Large intestine (tissue), 12 donors: Measurements from ENCODE around the gene SHOC1. TPM values are rescaled to one million over a fixed set of nuclear protein-coding genes. Genes with fewer than 3 reads are reported as not detected.

Experiments used
- DNase-seq, 2 donors: peaks; one replicate each; pipeline versions ENCODE4 v3.0.0 to v3.0.0-alpha.2; 2013
- H3K27ac ChIP-seq: one replicate; pipeline ENCODE4 v1.5.1; 2013; ENCODE audit warnings: low read length
- H3K27me3 ChIP-seq: 2 replicates; pipeline ENCODE4 v1.6.1; 2013; ENCODE audit warnings: low read length; ENCODE audit not compliant: control insufficient read depth, insufficient read depth
- H3K36me3 ChIP-seq: 2 replicates; pipeline ENCODE4 v1.6.1; 2013; ENCODE audit warnings: low read length; ENCODE audit not compliant: control insufficient read depth, insufficient read depth
- H3K4me1 ChIP-seq: one replicate; pipeline ENCODE4 v1.6.1; 2013; ENCODE audit warnings: low read length; ENCODE audit not compliant: control insufficient read depth, insufficient read depth
- H3K4me3 ChIP-seq: one replicate; pipeline ENCODE4 v1.5.1; 2013; ENCODE audit warnings: low read length
- H3K9me3 ChIP-seq: one replicate; pipeline ENCODE4 v1.6.1; 2013; ENCODE audit warnings: mild to moderate bottlenecking, low read depth, low read length, moderate library complexity; ENCODE audit not compliant: control insufficient read depth
- WGBS: methylation state at CpG from one replicate; pipeline ENCODE4 v1.1.5; 2013; ENCODE audit warnings: low lambda C conversion rate; ENCODE audit not compliant: insufficient coverage; 5-methylcytosine and 5-hydroxymethylcytosine counted together
- long read RNA-seq, 11 donors: transcript quantifications; one replicate each; lab custom pipeline, GENCODE V29; 2026
- polyA plus RNA-seq: library from polyadenylated mRNA; unstranded; fragments of 120-200 nt; gene quantifications from one replicate; pipeline ENCODE4 v1.2.1, GENCODE V29; 2013

The SHOC1 gene
- 0.10 TPM for polyA plus RNA-seq
- long read RNA-seq, donor 1: 0 reads
- long read RNA-seq, donor 2: 0 reads
- long read RNA-seq, donor 3: 0 reads
- long read RNA-seq, donor 4: 0 reads
- long read RNA-seq, donor 5: 0 reads
- long read RNA-seq, donor 6: 0 reads
- long read RNA-seq, donor 7: 0 reads
- long read RNA-seq, donor 8: 0 reads
- long read RNA-seq, donor 9: 0 reads
- long read RNA-seq, donor 10: 0 reads
- long read RNA-seq, donor 11: 0 reads

DNA sequence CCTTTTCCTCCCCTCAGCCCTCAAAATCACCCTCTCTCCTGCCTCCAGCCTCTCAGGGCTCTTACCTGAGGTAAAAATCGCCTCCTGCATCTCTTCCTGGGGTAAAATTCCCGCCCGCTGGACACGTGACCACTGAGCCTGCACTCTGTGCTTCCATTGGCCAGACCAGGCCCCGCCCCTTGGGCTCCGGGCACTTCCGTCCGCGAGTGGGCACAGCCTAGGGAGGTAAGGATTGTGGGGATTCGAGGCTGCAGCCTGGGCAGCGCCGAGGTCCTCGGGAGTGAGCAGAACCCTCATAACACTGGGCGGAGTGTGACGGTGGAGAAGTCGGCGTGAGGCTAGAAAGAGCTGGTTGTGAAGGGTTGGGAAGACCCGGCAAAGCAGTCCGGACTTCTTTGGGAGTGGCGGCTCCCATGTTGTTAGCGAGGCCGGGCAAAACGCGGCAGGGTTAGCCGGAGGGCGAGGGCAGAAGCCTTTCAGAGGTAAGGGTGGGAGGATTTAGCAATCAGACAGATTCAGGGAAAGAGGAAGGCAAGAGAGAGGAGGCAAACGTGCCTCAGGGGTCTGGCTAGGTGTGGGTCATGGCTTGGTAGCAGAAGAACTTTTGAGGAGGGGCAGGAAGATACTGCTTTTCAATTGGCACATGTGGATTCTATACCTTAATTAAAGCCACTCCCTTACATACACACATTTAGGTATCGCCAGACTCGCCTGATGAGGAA is at the start of gene SHOC1:
Gene SHOC1 (minus strand): TSS at position 103 of the 722 bp plus-strand sequence. CDS start 3,519 bp downstream, outside the sequence.
- peak within 1 kb of the TSS; percentile 30 for H3K27ac ChIP-seq
- 94% methylated on average over 3 of the region's 29 CpGs for WGBS
- no peak for DNase-seq

DNA sequence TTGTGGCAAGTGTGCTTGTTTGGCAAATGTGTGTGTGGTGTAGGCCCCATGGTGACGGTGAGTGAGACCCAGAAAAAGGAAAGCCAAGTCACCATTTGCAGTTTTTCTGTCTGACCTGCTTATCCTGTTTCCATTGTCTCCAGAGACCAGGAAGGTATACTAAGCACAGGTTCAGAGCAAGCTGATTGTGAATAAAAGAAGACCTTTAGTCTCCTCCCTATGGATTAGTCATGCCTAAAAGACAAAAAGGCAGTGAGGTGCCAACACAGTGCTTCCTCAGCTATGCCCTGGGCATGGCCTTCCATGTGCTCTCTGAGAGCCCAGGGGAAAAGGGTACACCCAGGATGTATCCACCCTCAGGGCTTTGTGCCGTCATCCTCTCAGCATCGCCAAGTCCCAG is 49.2 kb upstream of the SHOC1 start:
- WGBS: no CpG with 5 or more reads among the region's 3 CpGs

More for the DNA sequence above, at the start of gene SHOC1:
- Histone ChIP-seq H3K4me1 (no peaks in the 10 kb centered on the region), H3K27me3 (no peaks in the 10 kb centered on the region), H3K9me3 (peaks cover 6% of the 10 kb centered on the region), H3K36me3 (no peaks in the 10 kb centered on the region), H3K4me3 (peak within 1 kb of the TSS; percentile 6)

DNA sequence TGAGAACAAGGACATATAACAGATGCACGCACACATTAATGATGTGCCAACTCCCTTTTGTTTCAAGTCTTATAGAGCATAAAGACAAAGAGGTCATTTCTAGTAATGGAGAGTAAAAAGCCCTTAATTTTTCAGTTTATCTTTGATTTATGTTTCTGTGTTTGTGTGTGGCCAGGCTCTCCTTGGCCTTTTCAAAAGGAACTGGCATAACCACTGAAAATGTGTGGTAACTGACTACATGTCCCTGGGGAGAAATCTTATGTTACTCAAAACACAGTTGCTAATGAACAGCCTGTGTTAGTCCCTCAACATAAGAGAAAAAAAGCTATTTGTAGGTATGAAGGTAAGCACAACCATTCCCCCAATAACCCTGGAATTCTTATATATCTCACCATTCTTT is 47.6 kb upstream of the SHOC1 start:
- H3K9me3 ChIP-seq: no peaks in the 10 kb centered on the region
- no peaks in the 10 kb centered on the region for H3K27me3 ChIP-seq
- H3K4me3 ChIP-seq: no peak overlapping the region
- H3K27ac ChIP-seq: no peak overlapping the region
- DNase-seq: no peak
- H3K36me3 ChIP-seq: no peaks in the 10 kb centered on the region
- no CpG with 5 or more reads among the region's 1 CpG for WGBS
- no peaks in the 10 kb centered on the region for H3K4me1 ChIP-seq

More for the DNA sequence above, 49.2 kb upstream of the SHOC1 start:
- no peaks in the 10 kb centered on the region for H3K27me3 ChIP-seq
- no peaks in the 10 kb centered on the region for H3K9me3 ChIP-seq
- H3K36me3 ChIP-seq: no peaks in the 10 kb centered on the region
- DNase-seq: no peak
- no peak overlapping the region for H3K4me3 ChIP-seq
- no peak overlapping the region for H3K27ac ChIP-seq
- H3K4me1 ChIP-seq: no peaks in the 10 kb centered on the region

GRCh38 chr9:111840442-111840841 is 45.7 kb upstream of the SHOC1 start:
- H3K9me3 ChIP-seq: no peaks in the 10 kb centered on the region
- no peak for DNase-seq
- H3K27ac ChIP-seq: no peak overlapping the region
- no peak overlapping the region for H3K4me3 ChIP-seq
- H3K4me1 ChIP-seq: no peaks in the 10 kb centered on the region
- WGBS: no CpG with 5 or more reads among the region's 1 CpG
- H3K36me3 ChIP-seq: no peaks in the 10 kb centered on the region
- no peaks in the 10 kb centered on the region for H3K27me3 ChIP-seq

GRCh38 chr9:111839987-111840386 is 45.2 kb upstream of the SHOC1 start:
- H3K9me3 ChIP-seq: no peaks in the 10 kb centered on the region
- H3K27me3 ChIP-seq: no peaks in the 10 kb centered on the region
- H3K4me3 ChIP-seq: no peak overlapping the region
- no peaks in the 10 kb centered on the region for H3K36me3 ChIP-seq
- no peaks in the 10 kb centered on the region for H3K4me1 ChIP-seq
- no peak for DNase-seq
- WGBS: no CpG with 5 or more reads among the region's 2 CpGs
- no peak overlapping the region for H3K27ac ChIP-seq

GRCh38 chr9:111839387-111839786 is 44.6 kb upstream of the SHOC1 start:
- peak in 1 of 2 donors; percentile 21 for DNase-seq
- WGBS: no CpG with 5 or more reads among the region's 6 CpGs
- H3K27me3 ChIP-seq: no peaks in the 10 kb centered on the region
- H3K27ac ChIP-seq: no peak overlapping the region
- H3K4me1 ChIP-seq: no peaks in the 10 kb centered on the region
- H3K36me3 ChIP-seq: no peaks in the 10 kb centered on the region
- H3K9me3 ChIP-seq: no peaks in the 10 kb centered on the region
- H3K4me3 ChIP-seq: no peak overlapping the region

- H3K27me3 ChIP-seq: no peaks in the 10 kb centered on the region
- H3K27ac ChIP-seq: no peak overlapping the region
- no peak overlapping the region for H3K4me3 ChIP-seq
- WGBS: no CpG with 5 or more reads among the region's 2 CpGs
- no peaks in the 10 kb centered on the region for H3K4me1 ChIP-seq
- no peaks in the 10 kb centered on the region for H3K36me3 ChIP-seq
- no peak for DNase-seq
- H3K9me3 ChIP-seq: no peaks in the 10 kb centered on the region
Measured at GRCh38 chr9:111838439-111838838, 43.7 kb upstream of the SHOC1 start.

- no CpG with 5 or more reads among the region's 2 CpGs for WGBS
- no peak overlapping the region for H3K4me3 ChIP-seq
- no peaks in the 10 kb centered on the region for H3K27me3 ChIP-seq
- H3K36me3 ChIP-seq: no peaks in the 10 kb centered on the region
- no peak for DNase-seq
- no peaks in the 10 kb centered on the region for H3K4me1 ChIP-seq
- no peaks in the 10 kb centered on the region for H3K9me3 ChIP-seq
- H3K27ac ChIP-seq: no peak overlapping the region
Measured at GRCh38 chr9:111836311-111836710, 41.6 kb upstream of the SHOC1 start.

DNA sequence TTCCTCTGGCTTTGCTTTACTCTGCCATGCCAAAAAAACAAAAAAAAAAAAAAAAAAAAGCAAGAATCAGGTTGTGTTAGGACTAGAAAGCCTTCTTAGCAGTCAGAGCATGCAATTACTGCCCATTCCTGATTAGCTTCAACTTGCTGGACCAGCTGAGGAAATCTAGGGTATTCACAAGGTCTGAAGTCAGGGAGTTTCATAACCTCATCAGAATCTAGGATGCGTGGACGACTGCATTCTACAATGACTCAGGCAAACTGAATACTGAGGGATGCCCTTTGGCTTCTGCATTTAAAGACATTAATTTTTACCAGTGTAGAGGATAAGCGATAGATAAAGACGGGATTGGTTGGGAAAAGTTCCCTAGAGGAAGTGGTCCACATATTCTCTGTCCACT is 39.2 kb upstream of the SHOC1 start:
- Histone ChIP-seq H3K9me3 (no peaks in the 10 kb centered on the region), H3K36me3 (no peaks in the 10 kb centered on the region), H3K27me3 (no peaks in the 10 kb centered on the region), H3K4me3 (no peak overlapping the region), H3K27ac (no peak overlapping the region), H3K4me1 (no peaks in the 10 kb centered on the region)
- WGBS: 79% methylated on average over 2 of the region's 4 CpGs
- no peak for DNase-seq

DNA sequence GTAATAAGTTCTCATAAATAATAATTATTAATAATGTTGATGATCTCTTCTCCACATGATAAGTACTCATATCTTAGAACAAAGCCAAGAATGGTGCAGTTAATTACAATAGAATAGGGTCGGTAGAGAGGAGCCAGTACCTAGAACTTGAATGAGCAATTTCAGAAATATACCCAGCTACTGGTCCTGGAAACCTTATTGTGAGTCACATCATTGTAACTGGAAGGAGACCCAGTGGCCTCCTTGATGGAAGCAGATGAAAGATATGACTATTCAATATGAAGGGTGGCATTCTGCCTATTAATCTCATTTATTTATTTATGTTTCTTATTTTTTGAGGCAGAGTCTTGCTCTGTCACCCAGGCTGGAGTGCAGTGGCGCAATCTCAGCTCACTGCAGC is 37.7 kb upstream of the SHOC1 start:
- H3K9me3 ChIP-seq: no peaks in the 10 kb centered on the region
- no CpG with 5 or more reads among the region's 2 CpGs for WGBS
- H3K27ac ChIP-seq: no peak overlapping the region
- no peaks in the 10 kb centered on the region for H3K27me3 ChIP-seq
- no peaks in the 10 kb centered on the region for H3K4me1 ChIP-seq
- no peak overlapping the region for H3K4me3 ChIP-seq
- DNase-seq: no peak
- no peaks in the 10 kb centered on the region for H3K36me3 ChIP-seq
